Panc1 (cell line): Measurements from ENCODE around the gene IGFBP7.

Experiments used
- CTCF ChIP-seq: fragments of 450-650 bp; IDR thresholded peaks from 2 replicates; pipeline ENCODE4 v1.5.1; 2017; ENCODE audit warnings: mild to moderate bottlenecking
- POLR2AphosphoS5 ChIP-seq: IDR thresholded peaks from 2 replicates; pipeline ENCODE4 v1.6.1; 2012; ENCODE audit warnings: mild to moderate bottlenecking, low read depth, low read length, moderate library complexity
- REST ChIP-seq, 2 experiments: IDR thresholded peaks; 2 replicates each; pipeline ENCODE4 v1.6.1; 2011 to 2012; ENCODE audit warnings: low read depth in 2 of 2, control low read depth in 1 of 2, low read length in 1 of 2, mild to moderate bottlenecking in 1 of 2, moderate library complexity in 1 of 2; ENCODE audit not compliant: insufficient read depth in 1 of 2
- SIN3A ChIP-seq: IDR thresholded peaks from 2 replicates; pipeline ENCODE4 v1.6.1; 2012; ENCODE audit warnings: low read depth, mild to moderate bottlenecking, low read length, moderate library complexity, borderline replicate concordance; ENCODE audit not compliant: insufficient read depth
- TCF7L2 ChIP-seq: IDR thresholded peaks from 2 replicates; pipeline ENCODE4 v1.6.1; 2011; ENCODE audit warnings: mild to moderate bottlenecking, low read depth, low read length, inconsistent platforms

- TF ChIP-seq CTCF (no peak), POLR2AphosphoS5 (no peak), REST (IDR thresholded peaks at IDR 0.05; ENCODE audit: insufficient read depth in 1 of 2, low read depth in 2 of 2, low read length in 1 of 2) (no peak), TCF7L2 (no peak), SIN3A (no peak)
These were observed 46.7 kb downstream of the IGFBP7 start for GRCh38 chr4:57063518-57063917.
